Measurements from ENCODE around the gene ZFYVE26.
A peak's percentile ranks its signal among the peaks of the same experiment; 100 is the strongest.
"Not testable (repeated sequence)": the region's sequence is repeated elsewhere in the genome, so short reads cannot be mapped to it uniquely, and the experiment has no call there.

ZFYVE26 gene

GRCh38 chr14:67705211-67705610 is 111.2 kb downstream of the ZFYVE26 start:
- in situ Hi-C loops (cut with HindIII; ENCODE audit: low pct_ligation_motif_present, low sequenced_read_pairs) = no loop called here
- Histone ChIP-seq H3K4me3 (ENCODE audit: low read depth, low read length) (no peak overlapping the region), H3K27ac (no peak overlapping the region), H3K27me3 (replicated peaks) (no peaks in the 10 kb centered on the region), H3K36me3 (replicated peaks) (no peaks in the 10 kb centered on the region)
- DNase-seq = no peak
- TF ChIP-seq, protein P1, sequence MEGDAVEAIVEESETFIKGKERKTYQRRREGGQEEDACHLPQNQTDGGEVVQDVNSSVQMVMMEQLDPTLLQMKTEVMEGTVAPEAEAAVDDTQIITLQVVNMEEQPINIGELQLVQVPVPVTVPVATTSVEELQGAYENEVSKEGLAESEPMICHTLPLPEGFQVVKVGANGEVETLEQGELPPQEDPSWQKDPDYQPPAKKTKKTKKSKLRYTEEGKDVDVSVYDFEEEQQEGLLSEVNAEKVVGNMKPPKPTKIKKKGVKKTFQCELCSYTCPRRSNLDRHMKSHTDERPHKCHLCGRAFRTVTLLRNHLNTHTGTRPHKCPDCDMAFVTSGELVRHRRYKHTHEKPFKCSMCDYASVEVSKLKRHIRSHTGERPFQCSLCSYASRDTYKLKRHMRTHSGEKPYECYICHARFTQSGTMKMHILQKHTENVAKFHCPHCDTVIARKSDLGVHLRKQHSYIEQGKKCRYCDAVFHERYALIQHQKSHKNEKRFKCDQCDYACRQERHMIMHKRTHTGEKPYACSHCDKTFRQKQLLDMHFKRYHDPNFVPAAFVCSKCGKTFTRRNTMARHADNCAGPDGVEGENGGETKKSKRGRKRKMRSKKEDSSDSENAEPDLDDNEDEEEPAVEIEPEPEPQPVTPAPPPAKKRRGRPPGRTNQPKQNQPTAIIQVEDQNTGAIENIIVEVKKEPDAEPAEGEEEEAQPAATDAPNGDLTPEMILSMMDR (IDR thresholded peaks at IDR 0.05; ENCODE audit: low read depth, low read length, missing control alignments) = no peak

DNA sequence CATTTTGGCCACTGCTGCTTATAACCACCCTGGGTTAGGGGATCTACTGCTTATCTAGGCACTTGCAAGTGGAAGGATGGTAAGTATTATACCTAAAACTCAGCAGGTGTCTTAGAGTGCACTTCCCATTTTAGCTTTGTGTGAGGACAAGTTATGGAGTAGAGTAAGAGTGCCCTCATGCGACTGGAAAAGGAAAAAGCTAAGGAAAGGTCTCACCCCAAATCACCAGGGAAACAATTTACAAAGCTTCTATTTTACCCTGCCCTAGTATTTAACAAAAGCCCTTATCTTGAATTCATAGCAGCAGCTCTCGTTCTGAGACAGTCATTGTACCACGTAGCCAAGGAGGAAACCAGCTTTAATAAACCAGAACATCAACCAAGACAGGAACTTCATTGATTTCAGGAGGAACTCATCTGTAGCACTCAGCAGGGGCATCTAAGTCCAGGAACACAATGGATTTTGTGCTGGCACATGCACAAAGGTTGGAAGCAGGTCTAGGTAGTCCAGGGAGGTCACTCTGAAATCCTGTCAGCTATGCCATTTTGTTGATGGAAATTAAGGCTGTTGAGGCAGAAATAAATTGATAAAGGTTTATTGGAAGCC is 111.8 kb downstream of the ZFYVE26 start:
- peak; percentile 37 for DNase-seq
- in situ Hi-C loops (cut with HindIII; ENCODE audit: low pct_ligation_motif_present, low sequenced_read_pairs) = no loop called here
- TF ChIP-seq, protein P1 (IDR thresholded peaks at IDR 0.05; ENCODE audit: low read depth, low read length, missing control alignments) = peak; percentile 77
- no peak overlapping the region for H3K4me3 ChIP-seq (ENCODE audit: low read depth, low read length)
- no peak overlapping the region for H3K27ac ChIP-seq
- H3K27me3 ChIP-seq (replicated peaks) = no peaks in the 10 kb centered on the region
- H3K36me3 ChIP-seq (replicated peaks) = no peaks in the 10 kb centered on the region

GRCh38 chr14:67703997-67704396 is 112.4 kb downstream of the ZFYVE26 start:
- Histone ChIP-seq H3K4me3 (ENCODE audit: low read depth, low read length) (no peak overlapping the region), H3K36me3 (replicated peaks) (no peaks in the 10 kb centered on the region), H3K27ac (no peak overlapping the region), H3K27me3 (replicated peaks) (no peaks in the 10 kb centered on the region)
- in situ Hi-C loops (cut with HindIII; ENCODE audit: low pct_ligation_motif_present, low sequenced_read_pairs) = no loop called here
- DNase-seq = no peak
- TF ChIP-seq, protein P1 (IDR thresholded peaks at IDR 0.05; ENCODE audit: low read depth, low read length, missing control alignments) = no peak

DNA sequence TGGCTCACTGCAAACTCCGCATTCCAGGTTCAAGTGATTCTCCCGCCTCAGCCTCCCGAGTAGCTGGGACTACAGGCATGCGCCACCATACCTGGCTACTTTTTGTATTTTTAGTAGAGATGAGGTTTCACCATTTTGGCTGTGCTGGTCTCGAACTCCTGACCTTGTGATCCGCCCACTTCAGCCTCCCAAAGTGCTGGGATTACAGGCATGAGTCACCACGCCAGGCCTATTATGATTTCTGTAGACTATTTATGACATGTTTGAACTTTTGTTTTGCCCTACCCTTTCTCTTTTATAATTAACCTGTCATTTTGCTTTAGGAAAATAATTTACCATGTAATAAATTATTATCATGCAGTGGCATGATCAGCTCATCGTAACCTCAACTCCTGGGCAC is 114.9 kb downstream of the ZFYVE26 start, which contains the start of gene RDH12:
RDH12 (plus strand) TSS at position 395 of the 400 bp plus-strand sequence. CDS start 20,757 bp downstream, outside the sequence.
- H3K27ac ChIP-seq = peak within 1 kb of the TSS; percentile 20
- H3K4me3 ChIP-seq (ENCODE audit: low read depth, low read length); H3K27me3 ChIP-seq (replicated peaks); in situ Hi-C loops (cut with HindIII; ENCODE audit: low pct_ligation_motif_present, low sequenced_read_pairs); H3K36me3 ChIP-seq (replicated peaks): not testable (repeated sequence)
- DNase-seq = peak; percentile 24

DNA sequence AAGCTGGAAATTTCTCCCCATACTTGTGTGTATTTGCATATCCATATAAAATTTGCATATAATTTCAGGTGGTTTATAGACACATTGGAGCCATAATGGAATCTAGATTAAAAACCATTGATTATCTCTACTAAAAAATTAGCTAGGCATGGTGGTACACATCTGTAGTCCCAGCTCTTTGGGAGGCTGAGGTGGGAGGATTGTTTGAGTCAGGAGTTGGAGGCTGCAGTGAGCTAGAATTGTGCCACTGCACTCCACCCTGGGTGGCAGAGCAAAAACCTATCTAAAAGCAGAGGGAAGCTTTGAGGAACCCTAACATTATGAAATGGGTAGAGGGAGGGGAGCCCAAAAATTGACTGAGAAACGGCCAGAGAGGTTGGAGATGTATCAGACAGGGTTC is 118.2 kb downstream of the ZFYVE26 start:
- in situ Hi-C loops (cut with HindIII; ENCODE audit: low pct_ligation_motif_present, low sequenced_read_pairs) = no loop called here
- no peak for DNase-seq
- H3K27ac ChIP-seq = no peak overlapping the region
- TF ChIP-seq, protein P1 (IDR thresholded peaks at IDR 0.05; ENCODE audit: low read depth, low read length, missing control alignments) = no peak
- H3K4me3 ChIP-seq (ENCODE audit: low read depth, low read length) = no peak overlapping the region
- no peaks in the 10 kb centered on the region for H3K36me3 ChIP-seq (replicated peaks)
- H3K27me3 ChIP-seq (replicated peaks) = no peaks in the 10 kb centered on the region

DNA sequence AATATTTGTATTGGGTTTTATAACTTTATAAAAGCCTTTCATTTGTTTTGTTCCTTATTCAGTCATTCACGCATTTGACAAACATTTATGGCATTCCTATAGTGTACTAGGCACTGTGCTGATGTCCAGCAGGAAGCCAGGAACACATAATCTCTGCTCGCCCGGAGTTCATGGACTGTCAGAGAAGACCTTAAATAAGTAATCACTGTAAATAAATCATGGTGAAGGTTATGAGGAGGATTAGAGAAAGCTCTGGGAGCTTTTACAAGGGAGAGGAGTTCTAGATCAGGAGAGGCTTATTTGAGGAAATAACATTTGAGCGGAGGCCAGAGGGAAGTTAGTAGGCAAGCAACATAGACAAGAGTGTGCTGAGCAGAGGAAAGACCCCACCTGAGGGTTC is 119.4 kb downstream of the ZFYVE26 start:
- DNase-seq = no peak
- no peak overlapping the region for H3K27ac ChIP-seq
- H3K36me3 ChIP-seq (replicated peaks) = peaks cover 4% of the 10 kb centered on the region
- TF ChIP-seq, protein P1 (IDR thresholded peaks at IDR 0.05; ENCODE audit: low read depth, low read length, missing control alignments) = no peak
- no peak overlapping the region for H3K4me3 ChIP-seq (ENCODE audit: low read depth, low read length)
- in situ Hi-C loops (cut with HindIII; ENCODE audit: low pct_ligation_motif_present, low sequenced_read_pairs) = no loop called here
- H3K27me3 ChIP-seq (replicated peaks) = no peaks in the 10 kb centered on the region
